Measurements from ENCODE around the gene HDAC11. TPM values are rescaled to one million over a fixed set of nuclear protein-coding genes. Genes with fewer than 3 reads are reported as not detected.

Gene HDAC11
- total and polyA plus RNA-seq, 11 donors, result 20.8 to 49.4 (median 30.7) TPM

GRCh38 chr3:13541691-13542090 lies 61.6 kb downstream of the HDAC11 start:
- no peak overlapping the region for H3K27ac ChIP-seq
- DNase-seq, result no peak
- H3K4me3 ChIP-seq, result no peak overlapping the region
- H3K27me3 ChIP-seq, result peaks cover 0 to 3% (median 0%) of the 10 kb centered on the region in 9 donors
- WGBS, 4 donors, result 57 to 60% (median 59%) methylated on average over 3 of the region's 3 CpGs
- TF ChIP-seq POLR2A (IDR thresholded peaks at IDR 0.05) (no peak), CTCF (IDR thresholded peaks at IDR 0.05) (no peak)
- intact Hi-C loops (cut with DNase I), result no loop called here
- no peaks in the 10 kb centered on the region for H3K36me3 ChIP-seq
- H3K9me3 ChIP-seq, result peaks cover 0 to 16% (median 0%) of the 10 kb centered on the region in 12 donors
- H3K4me1 ChIP-seq, result peaks cover 0 to 43% (median 9%) of the 10 kb centered on the region in 12 donors
- ATAC-seq, result no peak

- DNase-seq (no peak), ATAC-seq (no peak)
- 80 to 94% (median 88%) methylated on average over 3 of the region's 3 CpGs for WGBS, 4 donors
- Histone ChIP-seq H3K4me3 (no peak overlapping the region), H3K4me1 (peaks cover 0 to 43% (median 10%) of the 10 kb centered on the region in 12 donors), H3K9me3 (peaks cover 0 to 16% (median 0%) of the 10 kb centered on the region in 12 donors), H3K27me3 (peaks cover 0 to 3% (median 0%) of the 10 kb centered on the region in 9 donors), H3K36me3 (no peaks in the 10 kb centered on the region), H3K27ac (no peak overlapping the region)
- TF ChIP-seq CTCF (IDR thresholded peaks at IDR 0.05) (no peak), POLR2A (IDR thresholded peaks at IDR 0.05) (no peak)
- intact Hi-C loops (cut with DNase I), result no loop called here
These were observed 62.0 kb downstream of the HDAC11 start for GRCh38 chr3:13542142-13542541.

DNA sequence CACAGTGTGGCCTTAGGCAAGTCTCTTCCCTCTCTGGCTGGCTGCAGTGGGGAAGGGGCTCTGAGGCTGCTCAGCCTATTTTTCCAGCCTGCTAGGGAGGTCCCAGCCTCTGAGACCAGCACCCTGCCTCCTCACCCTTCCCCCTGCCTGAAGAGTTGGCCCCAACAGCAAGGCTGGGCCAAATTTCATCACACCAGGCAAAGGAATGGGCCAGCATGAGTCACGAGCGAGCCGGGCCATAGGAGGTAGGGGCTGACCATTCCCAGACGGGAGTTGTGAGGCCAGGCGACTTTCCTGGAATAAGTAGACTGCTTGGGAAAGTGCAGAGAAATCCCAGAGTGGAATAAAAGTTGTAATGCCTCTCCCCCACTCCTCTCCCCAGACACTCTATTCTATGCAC lies 63.1 kb downstream of the HDAC11 start:
- peaks cover 0 to 6% (median 0%) of the 10 kb centered on the region in 9 donors for H3K27me3 ChIP-seq
- H3K4me1 ChIP-seq, result peaks cover 0 to 53% (median 17%) of the 10 kb centered on the region in 12 donors
- no peak for TF ChIP-seq CTCF (IDR thresholded peaks at IDR 0.05)
- H3K9me3 ChIP-seq, result peaks cover 0 to 16% (median 0%) of the 10 kb centered on the region in 12 donors
- intact Hi-C loops (cut with DNase I), result no loop called here
- DNase-seq (peak; percentile 63 to 87 (median 72)), ATAC-seq (peak; percentile 23 to 78 (median 76))
- no peak overlapping the region for H3K4me3 ChIP-seq
- peak overlapping the region in 9 of 12 donors; percentile 23 to 73 (median 60) for H3K27ac ChIP-seq
- WGBS, 4 donors, result 62 to 73% (median 70%) methylated on average over 5 of the region's 5 CpGs
- H3K36me3 ChIP-seq, result no peaks in the 10 kb centered on the region

- no peaks in the 10 kb centered on the region for H3K36me3 ChIP-seq
- peak in 2 of 4 donors; percentile 12 to 44 for ATAC-seq
- peaks cover 0 to 16% (median 0%) of the 10 kb centered on the region in 12 donors for H3K9me3 ChIP-seq
- intact Hi-C loops (cut with DNase I), result no loop called here
- WGBS, 4 donors, result 57 to 67% (median 64%) methylated on average over 6 of the region's 6 CpGs
- H3K4me1 ChIP-seq, result peaks cover 0 to 52% (median 21%) of the 10 kb centered on the region in 12 donors
- peak overlapping the region in 7 of 12 donors; percentile 2 to 73 (median 60) for H3K27ac ChIP-seq
- TF ChIP-seq POLR2A (IDR thresholded peaks at IDR 0.05) (no peak), CTCF (IDR thresholded peaks at IDR 0.05) (no peak)
- peaks cover 0 to 16% (median 5%) of the 10 kb centered on the region in 9 donors for H3K27me3 ChIP-seq
- no peak overlapping the region for H3K4me3 ChIP-seq
- peak in 2 of 5 donors; percentile 34 to 71 for DNase-seq
These were observed 64.3 kb downstream of the HDAC11 start for GRCh38 chr3:13544293-13544831.

Data from heart left ventricle (tissue), 16 donors.